Right atrium auricular region (tissue), 2 donors: ENCODE results near the gene CHMP4B. TPM values are rescaled to one million over a fixed set of nuclear protein-coding genes. Genes with fewer than 3 reads are reported as not detected.

Experiments used
- DNase-seq: peaks from one replicate; pipeline ENCODE4 v3.0.0-alpha.2; 2019; ENCODE audit warnings: low spot score
- H3K27ac ChIP-seq, 2 donors: fragments of 200-600 bp; sonication (generic); 1 replicate in 1 of 2; 2 replicates in 1 of 2; pipeline ENCODE4 v1.5.1; 2016 to 2019
- H3K27me3 ChIP-seq, 2 donors: fragments of 200-600 bp; sonication (generic); one replicate each; pipeline versions ENCODE4 v1.5.1 to v1.6.0; 2017 to 2019
- H3K36me3 ChIP-seq: fragments of 200-600 bp; sonication (generic); one replicate; pipeline ENCODE4 v1.5.1; 2016
- H3K4me1 ChIP-seq, 2 donors: fragments of 200-600 bp; sonication (generic); one replicate each; pipeline versions ENCODE4 v1.5.1 to v1.6.0; 2017 to 2019
- H3K4me3 ChIP-seq, 2 donors: fragments of 200-600 bp; sonication (generic); 1 replicate in 1 of 2; 2 replicates in 1 of 2; pipeline ENCODE4 v1.5.1; 2017 to 2019; ENCODE audit warnings: mild to moderate bottlenecking in 1 of 2, moderate library complexity in 1 of 2
- H3K9me3 ChIP-seq, 2 donors: fragments of 200-600 bp; sonication (generic); one replicate each; pipeline ENCODE4 v1.5.1; 2019
- CTCF ChIP-seq, 2 donors: fragments of 200-600 bp; sonication (generic); IDR thresholded peaks; one replicate each; pipeline ENCODE4 v1.5.1; 2019; ENCODE audit warnings: antibody characterized with exemption in 2 of 2
- total RNA-seq, 2 donors: library from RNA; depleted of rRNA; stranded (reverse); fragments of >200 nt; gene quantifications; one replicate each; pipeline ENCODE4 v1.1.0, GENCODE V29; 2016

CHMP4B gene
- total RNA-seq, 2 donors from 2014 or later: 57.0 to 79.5 TPM

GRCh38 chr20:33848391-33848790, 37.2 kb downstream of the CHMP4B start:
- DNase-seq: no peak
- H3K4me3 ChIP-seq: no peak overlapping the region
- no peak overlapping the region for H3K27ac ChIP-seq
- H3K27me3 ChIP-seq: no peaks in the 10 kb centered on the region
- H3K36me3 ChIP-seq: peaks cover 33% of the 10 kb centered on the region
- H3K9me3 ChIP-seq: no peaks in the 10 kb centered on the region
- no peak for TF ChIP-seq CTCF (IDR thresholded peaks at IDR 0.05)
- peaks cover 0 to 33% of the 10 kb centered on the region in 2 donors for H3K4me1 ChIP-seq

DNA sequence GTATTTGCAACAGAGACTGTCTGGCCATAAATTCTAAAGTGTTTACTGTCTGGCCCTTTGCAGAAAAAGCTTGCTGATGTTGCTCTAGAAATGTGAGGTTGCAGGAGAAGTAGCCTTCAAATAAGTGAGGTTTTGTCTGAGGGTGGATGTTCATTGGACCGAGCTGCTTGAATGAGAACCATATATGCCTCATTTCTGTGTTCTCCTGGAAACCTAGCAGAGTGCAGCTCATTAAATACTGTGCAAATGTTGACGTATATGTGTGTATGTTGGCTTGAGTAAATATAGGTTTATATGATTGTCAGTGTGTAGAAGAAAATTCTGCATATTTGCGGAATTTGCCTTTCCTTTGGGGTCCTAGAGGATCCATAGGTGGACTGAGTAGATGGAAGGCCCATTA, 39.0 kb downstream of the CHMP4B start:
- H3K9me3 ChIP-seq: no peaks in the 10 kb centered on the region
- H3K27me3 ChIP-seq: no peaks in the 10 kb centered on the region
- DNase-seq: no peak
- no peak for TF ChIP-seq CTCF (IDR thresholded peaks at IDR 0.05)
- no peak overlapping the region for H3K4me3 ChIP-seq
- peaks cover 50% of the 10 kb centered on the region for H3K36me3 ChIP-seq
- H3K4me1 ChIP-seq: peaks cover 0 to 22% of the 10 kb centered on the region in 2 donors
- no peak overlapping the region for H3K27ac ChIP-seq

DNA sequence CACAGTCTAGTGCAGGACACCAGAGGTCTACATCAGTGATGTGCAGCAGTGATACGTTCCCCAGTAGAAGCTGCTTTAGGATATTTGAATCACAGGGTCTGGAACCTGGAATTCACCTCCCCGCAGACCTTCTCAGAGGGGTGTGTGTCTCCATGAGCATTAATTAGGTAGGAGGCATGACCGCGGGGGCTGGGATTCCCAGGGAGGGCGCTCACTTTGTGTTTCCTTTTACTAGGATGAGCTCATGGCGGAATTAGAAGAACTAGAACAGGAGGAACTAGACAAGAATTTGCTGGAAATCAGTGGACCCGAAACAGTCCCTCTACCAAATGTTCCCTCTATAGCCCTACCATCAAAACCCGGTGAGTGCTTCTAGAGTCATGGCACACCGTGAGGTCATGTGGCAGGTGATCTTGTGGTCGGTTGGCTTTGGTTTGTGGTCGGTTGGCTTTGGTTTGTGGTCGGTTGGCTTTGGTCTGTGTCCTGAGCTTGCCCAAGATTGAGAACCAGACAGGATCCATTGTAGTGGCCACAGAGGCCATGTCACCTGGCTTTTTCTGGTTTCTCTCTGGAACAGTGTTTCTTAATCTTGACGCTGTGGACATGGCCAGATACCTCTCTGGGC, 40.8 kb downstream of the CHMP4B start:
- peaks cover 50% of the 10 kb centered on the region for H3K36me3 ChIP-seq
- DNase-seq: no peak
- TF ChIP-seq CTCF (IDR thresholded peaks at IDR 0.05): no peak
- H3K27me3 ChIP-seq: no peaks in the 10 kb centered on the region
- no peaks in the 10 kb centered on the region for H3K9me3 ChIP-seq
- H3K4me3 ChIP-seq: no peak overlapping the region
- peaks cover 0 to 7% of the 10 kb centered on the region in 2 donors for H3K4me1 ChIP-seq
- no peak overlapping the region for H3K27ac ChIP-seq

DNA sequence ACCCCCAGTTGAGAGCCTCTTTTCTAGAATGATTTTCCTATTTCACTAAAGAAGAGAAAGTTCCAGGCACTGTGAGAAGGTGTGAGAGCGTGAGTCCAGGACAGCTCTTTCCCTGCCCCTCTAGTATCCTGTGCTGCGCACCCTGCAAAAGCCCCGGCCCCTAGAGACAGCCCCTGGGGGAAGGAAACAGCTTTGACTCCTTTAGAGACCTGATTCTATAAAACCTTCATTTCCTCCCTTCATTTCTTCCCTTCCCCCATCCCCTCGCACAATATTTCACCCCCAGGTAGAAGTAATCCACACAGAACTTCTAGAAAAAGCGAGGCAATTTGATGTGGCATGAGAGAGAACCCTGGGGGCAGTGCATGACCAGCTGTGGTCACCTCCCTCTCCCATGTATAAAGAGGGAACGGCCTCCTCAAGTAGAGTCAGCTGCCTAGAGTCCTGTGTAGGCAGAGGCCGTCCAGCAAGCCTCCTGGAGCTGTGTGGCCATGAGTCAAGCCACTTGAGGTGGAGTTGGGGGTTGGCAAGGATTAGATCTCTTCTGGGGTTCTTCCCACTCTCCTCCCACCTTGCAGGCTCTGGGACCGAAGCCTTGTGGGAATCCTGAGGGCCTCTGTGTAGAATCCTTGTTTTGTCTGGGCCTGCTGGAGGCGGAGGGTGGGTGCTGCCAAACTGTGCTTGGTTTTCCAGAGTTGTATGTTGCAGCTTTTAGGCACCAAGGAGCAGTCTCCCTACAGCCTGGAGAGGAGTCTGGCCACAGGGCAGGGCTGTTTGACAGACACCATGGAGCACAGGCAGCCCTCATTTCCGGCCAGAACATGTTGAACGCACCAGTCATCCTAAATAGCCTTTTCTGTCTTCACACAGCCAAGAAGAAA, 41.7 kb downstream of the CHMP4B start:
- H3K36me3 ChIP-seq: peaks cover 50% of the 10 kb centered on the region
- H3K4me3 ChIP-seq: no peak overlapping the region
- H3K4me1 ChIP-seq: no peaks in the 10 kb centered on the region
- no peaks in the 10 kb centered on the region for H3K27me3 ChIP-seq
- no peak for TF ChIP-seq CTCF (IDR thresholded peaks at IDR 0.05)
- no peak overlapping the region for H3K27ac ChIP-seq
- DNase-seq: no peak
- H3K9me3 ChIP-seq: no peaks in the 10 kb centered on the region

DNA sequence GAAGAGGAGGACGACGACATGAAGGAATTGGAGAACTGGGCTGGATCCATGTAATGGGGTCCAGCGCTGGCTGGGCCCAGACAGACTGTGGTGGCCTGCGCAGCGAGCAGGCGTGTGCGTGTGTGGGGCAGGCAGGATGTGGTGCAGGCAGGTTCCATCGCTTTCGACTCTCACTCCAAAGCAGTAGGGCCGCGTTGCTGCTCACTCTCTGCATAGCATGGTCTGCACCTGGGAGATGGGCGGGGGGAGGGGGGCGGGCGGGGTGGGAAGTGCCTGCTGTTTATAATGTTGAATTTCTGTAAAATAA, 42.3 kb downstream of the CHMP4B start:
- no peaks in the 10 kb centered on the region for H3K4me1 ChIP-seq
- H3K9me3 ChIP-seq: no peaks in the 10 kb centered on the region
- no peaks in the 10 kb centered on the region for H3K27me3 ChIP-seq
- no peak overlapping the region for H3K27ac ChIP-seq
- DNase-seq: no peak
- peaks cover 50% of the 10 kb centered on the region for H3K36me3 ChIP-seq
- no peak for TF ChIP-seq CTCF (IDR thresholded peaks at IDR 0.05)
- H3K4me3 ChIP-seq: no peak overlapping the region
